Keratinocyte (primary cell): ENCODE data around the gene LRP10. TPM values are rescaled to one million over a fixed set of nuclear protein-coding genes. Genes with fewer than 3 reads are reported as not detected.
A peak's percentile ranks its signal among the peaks of the same experiment; 100 is the strongest.
"Not testable (repeated sequence)": the region's sequence is repeated elsewhere in the genome, so short reads cannot be mapped to it uniquely, and the experiment has no call there.

ENCODE experiments used
- DNase-seq: peaks from one replicate; pipeline ENCODE4 v3.0.0-alpha.2; 2011; ENCODE audit warnings: low read depth, missing footprints, low spot score
- FAIRE-seq: peaks from 2 replicates; lab custom pipeline; 2011; peaks lifted over from hg19 to GRCh38; lab: Jason Lieb, UNC
- H2AFZ ChIP-seq: 2 replicates; pipeline ENCODE4 v1.6.0; 2012; ENCODE audit warnings: low read length, control low read depth, inconsistent platforms; ENCODE audit not compliant: control insufficient read depth
- H3K27ac ChIP-seq: 2 replicates; pipeline ENCODE4 v1.5.1; 2011; ENCODE audit warnings: low read length; ENCODE audit not compliant: control insufficient read depth, insufficient read depth
- H3K27me3 ChIP-seq: 3 replicates; pipeline ENCODE4 v1.6.0; 2011; ENCODE audit warnings: low read length; ENCODE audit not compliant: control insufficient read depth, insufficient read depth; ENCODE audit errors: extremely low read depth
- H3K36me3 ChIP-seq, 2 experiments: 2 replicates in 1 of 2; 3 replicates in 1 of 2; pipeline ENCODE4 v1.5.1; 2011; ENCODE audit warnings: low read length in 2 of 2, mild to moderate bottlenecking in 1 of 2; ENCODE audit not compliant: control insufficient read depth in 2 of 2, insufficient read depth in 2 of 2; ENCODE audit errors: extremely low read depth in 1 of 2
- H3K4me1 ChIP-seq: 3 replicates; pipeline ENCODE4 v1.5.1; 2011; ENCODE audit warnings: low read length; ENCODE audit not compliant: control insufficient read depth, insufficient read depth; ENCODE audit errors: extremely low read depth
- H3K4me2 ChIP-seq: 3 replicates; pipeline ENCODE4 v1.6.0; 2011; ENCODE audit warnings: low read depth, low read length; ENCODE audit not compliant: control insufficient read depth, insufficient read depth; ENCODE audit errors: extremely low read depth
- H3K4me3 ChIP-seq, 3 experiments: fragments of 200-600 bp in 1 of 3; sonication (generic) in 1 of 3; 2 replicates in 2 of 3; 3 replicates in 1 of 3; pipeline ENCODE4 v1.5.1; 2011 to 2016; ENCODE audit warnings: low read length in 3 of 3, mild to moderate bottlenecking in 3 of 3, control low read depth in 2 of 3, inconsistent platforms in 1 of 3, low read depth in 1 of 3, mixed read lengths in 1 of 3, mixed run types in 1 of 3, moderate library complexity in 1 of 3; ENCODE audit not compliant: control insufficient read depth in 2 of 3, insufficient read depth in 2 of 3; ENCODE audit errors: extremely low read depth in 1 of 3
- H3K79me2 ChIP-seq: 2 replicates; pipeline ENCODE4 v1.6.0; 2012; ENCODE audit warnings: low read length; ENCODE audit not compliant: control insufficient read depth, insufficient read depth
- H3K9ac ChIP-seq: 3 replicates; pipeline ENCODE4 v1.6.0; 2011; ENCODE audit warnings: low read length; ENCODE audit not compliant: control insufficient read depth, insufficient read depth; ENCODE audit errors: extremely low read depth
- H3K9me1 ChIP-seq: 3 replicates; pipeline ENCODE4 v1.6.0; 2011; ENCODE audit warnings: low read length; ENCODE audit not compliant: control insufficient read depth, insufficient read depth; ENCODE audit errors: extremely low read depth
- H3K9me3 ChIP-seq: 2 replicates; pipeline ENCODE4 v1.5.1; 2012; ENCODE audit warnings: low read depth, low read length; ENCODE audit not compliant: control insufficient read depth
- H4K20me1 ChIP-seq: 3 replicates; pipeline ENCODE4 v1.6.0; 2011; ENCODE audit warnings: low read length; ENCODE audit not compliant: control insufficient read depth, insufficient read depth; ENCODE audit errors: extremely low read depth
- CTCF ChIP-seq, 3 experiments: IDR thresholded peaks in 1 of 3; conservative IDR thresholded peaks in 1 of 3; optimal IDR thresholded peaks in 1 of 3; 2 replicates in 2 of 3; 3 replicates in 1 of 3; pipeline versions ENCODE3 to v1.5.1; 2011; ENCODE audit warnings: low read length in 3 of 3, mild to moderate bottlenecking in 3 of 3, moderate library complexity in 2 of 3, control low read depth in 1 of 3, inconsistent platforms in 1 of 3; ENCODE audit not compliant: insufficient read depth in 2 of 3; ENCODE audit errors: extremely low read depth in 1 of 3
- EZH2 ChIP-seq: IDR thresholded peaks from one replicate; pipeline ENCODE4 v1.6.1; 2012; ENCODE audit warnings: inconsistent platforms, mild to moderate bottlenecking, low read length, moderate library complexity
- dilution Hi-C: fragments of 300-500 bp; cut with MboI; formaldehyde crosslinking; loops from one replicate; pipeline ENCODE4 v1.7.0; 2020; ENCODE audit warnings: low sequenced_read_pairs; ENCODE audit not compliant: extremely low pct_ligation_motif_present
- polyA plus RNA-seq, 5 experiments: library from polyadenylated mRNA; depleted of rRNA in 3 of 5; stranded (reverse) in 3 of 5; stranded (forward) in 1 of 5; unstranded in 1 of 5; fragments of >200 nt; gene quantifications; 1 replicate in 1 of 5; 2 replicates in 3 of 5; 3 replicates in 1 of 5; pipeline versions ENCODE4 v1.2.1 to v1.2.3, GENCODE V29; 2011 to 2012; ENCODE audit warnings: missing spikeins in 2 of 5, low read depth in 1 of 5, low replicate concordance in 1 of 5

LRP10 gene
- polyA plus RNA-seq, 1 donor (not counting 4 experiments of a cell fraction or from before 2014, with no cell fraction given) = 36.7 TPM

- H3K4me1 ChIP-seq = peaks cover 77% of the 10 kb centered on the region
- DNase-seq (no peak), FAIRE-seq (no peak)
- no peak for TF ChIP-seq CTCF (optimal IDR thresholded peaks at IDR 0.05 in 1 of 3, IDR thresholded peaks at IDR 0.05 in 1 of 3, conservative IDR thresholded peaks at IDR 0.05 in 1 of 3; ENCODE audit: extremely low read depth in 1 of 3, insufficient read depth in 2 of 3, low read length in 3 of 3)
- TF ChIP-seq EZH2 = no peak
- no peak overlapping the region for H2AFZ ChIP-seq
- peak overlapping the region; percentile 67 for H3K9ac ChIP-seq
- dilution Hi-C loops = no loop called here
- H3K4me2 ChIP-seq = peak overlapping the region; percentile 69
- H4K20me1 ChIP-seq = no peaks in the 10 kb centered on the region
- no peaks in the 10 kb centered on the region for H3K9me3 ChIP-seq
- no peaks in the 10 kb centered on the region for H3K27me3 ChIP-seq
- no peak overlapping the region for H3K4me3 ChIP-seq
- peak overlapping the region; percentile 84 for H3K27ac ChIP-seq
- peaks cover 26 to 27% of the 10 kb centered on the region in 2 experiments for H3K36me3 ChIP-seq
- H3K9me1 ChIP-seq = no peaks in the 10 kb centered on the region
- H3K79me2 ChIP-seq = peaks cover 9% of the 10 kb centered on the region
Measured at GRCh38 chr14:22849212-22849819, 22.2 kb upstream of the LRP10 start.

- H4K20me1 ChIP-seq = no peaks in the 10 kb centered on the region
- dilution Hi-C loops = no loop called here
- DNase-seq (peak; percentile 78), FAIRE-seq (peak; percentile 86)
- TF ChIP-seq EZH2 = no peak
- no peak for TF ChIP-seq CTCF (optimal IDR thresholded peaks at IDR 0.05 in 1 of 3, IDR thresholded peaks at IDR 0.05 in 1 of 3, conservative IDR thresholded peaks at IDR 0.05 in 1 of 3; ENCODE audit: extremely low read depth in 1 of 3, insufficient read depth in 2 of 3, low read length in 3 of 3)
- peak overlapping the region; percentile 48 for H3K9ac ChIP-seq
- H2AFZ ChIP-seq = peak overlapping the region; percentile 10
- H3K4me3 ChIP-seq = peak overlapping the region in 1 of 3 experiments; percentile 15
- no peaks in the 10 kb centered on the region for H3K9me1 ChIP-seq
- H3K27me3 ChIP-seq = no peaks in the 10 kb centered on the region
- H3K9me3 ChIP-seq = no peaks in the 10 kb centered on the region
- no peaks in the 10 kb centered on the region for H3K79me2 ChIP-seq
- peak overlapping the region; percentile 63 for H3K27ac ChIP-seq
- H3K4me2 ChIP-seq = peak overlapping the region; percentile 52
- peaks cover 69% of the 10 kb centered on the region for H3K4me1 ChIP-seq
- peaks cover 12 to 14% of the 10 kb centered on the region in 2 experiments for H3K36me3 ChIP-seq
Measured at GRCh38 chr14:22850944-22851764, 20.4 kb upstream of the LRP10 start.

DNA sequence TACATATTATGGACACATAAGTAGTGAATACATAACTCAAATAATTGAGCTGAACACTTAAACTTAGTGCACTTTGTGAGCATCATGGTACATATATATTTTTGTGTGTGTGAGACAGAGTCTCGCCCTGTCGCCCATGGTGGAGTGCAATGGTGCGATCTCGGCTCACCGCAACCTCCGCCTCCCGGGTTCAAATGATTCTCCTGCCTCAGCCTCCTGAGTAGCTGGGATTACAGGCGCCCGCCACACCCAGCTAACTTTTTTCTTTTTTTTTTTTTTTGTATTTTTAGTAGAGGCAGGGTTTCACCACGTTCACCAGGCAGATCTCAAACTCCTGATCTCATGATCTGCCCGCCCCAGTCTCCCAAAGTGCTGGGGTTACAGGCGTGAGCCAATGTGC, 19.4 kb upstream of the LRP10 start:
- FAIRE-seq, H2AFZ ChIP-seq, H3K36me3 ChIP-seq, H4K20me1 ChIP-seq, H3K79me2 ChIP-seq, H3K9ac ChIP-seq, H3K4me2 ChIP-seq, DNase-seq, dilution Hi-C loops, H3K27me3 ChIP-seq, H3K9me1 ChIP-seq, H3K9me3 ChIP-seq, H3K4me3 ChIP-seq: not testable (repeated sequence)
- Histone ChIP-seq H3K27ac (peak overlapping the region; percentile 63), H3K4me1 (peaks cover 59% of the 10 kb centered on the region)
